HL-60 (cell line): ENCODE data around the gene MYO3B.

Experiments
- DNase-seq, 2 experiments: peaks; one replicate each; pipeline ENCODE4 v3.0.0-alpha.2; 2010 to 2020; ENCODE audit warnings: low read depth in 1 of 2, low spot score in 1 of 2
- H3K27ac ChIP-seq: fragments of 250-450 bp; sonication (Bioruptor Pico); replicated peaks from 2 replicates; pipeline ENCODE4 v1.5.1; 2020; ENCODE audit warnings: mild to moderate bottlenecking, moderate library complexity
- H3K27me3 ChIP-seq: fragments of 250-450 bp; sonication (Bioruptor Pico); 2 replicates; pipeline ENCODE4 v1.5.1; 2021; ENCODE audit warnings: mild to moderate bottlenecking, moderate library complexity; ENCODE audit not compliant: insufficient read depth, poor library complexity, severe bottlenecking
- H3K4me3 ChIP-seq: replicated peaks from 2 replicates; pipeline ENCODE4 v1.5.1; 2011; ENCODE audit warnings: mild to moderate bottlenecking, control low read depth, low read length; ENCODE audit not compliant: insufficient read depth
- CTCF ChIP-seq: IDR thresholded peaks from one replicate; pipeline ENCODE4 v1.5.1; 2011; ENCODE audit warnings: low read length, control low read depth, inconsistent platforms; ENCODE audit not compliant: insufficient read depth
- GABPA ChIP-seq: IDR thresholded peaks from 2 replicates; pipeline ENCODE4 v1.6.1; 2012; ENCODE audit warnings: low read depth
- POLR2AphosphoS5 ChIP-seq: IDR thresholded peaks from 2 replicates; pipeline ENCODE4 v1.6.1; 2012; ENCODE audit warnings: low read depth
- REST ChIP-seq: IDR thresholded peaks from 2 replicates; pipeline ENCODE4 v1.6.1; 2012; ENCODE audit warnings: low read depth; ENCODE audit not compliant: insufficient replicate concordance
- SPI1 ChIP-seq: IDR thresholded peaks from 2 replicates; pipeline ENCODE4 v1.6.1; 2012; ENCODE audit warnings: low read depth, mild to moderate bottlenecking, borderline replicate concordance

Gene MYO3B

GRCh38 chr2:170244555-170244954 lies 66.6 kb downstream of the MYO3B start:
- Histone ChIP-seq H3K27me3 (peaks cover 10% of the 10 kb centered on the region), H3K4me3 (no peak overlapping the region), H3K27ac (no peak overlapping the region)
- no peak for DNase-seq
- TF ChIP-seq CTCF: no peak
- TF ChIP-seq SPI1: no peak
- no peak for TF ChIP-seq GABPA

GRCh38 chr2:170245312-170245711 lies 67.4 kb downstream of the MYO3B start:
- DNase-seq: no peak
- Histone ChIP-seq H3K27me3 (peaks cover 5% of the 10 kb centered on the region), H3K27ac (no peak overlapping the region), H3K4me3 (no peak overlapping the region)
- TF ChIP-seq REST: no peak
- TF ChIP-seq POLR2AphosphoS5: no peak
- no peak for TF ChIP-seq SPI1
- TF ChIP-seq GABPA: no peak
- TF ChIP-seq CTCF: no peak

- TF ChIP-seq POLR2AphosphoS5 (no peak), SPI1 (no peak), GABPA (no peak), REST (no peak), CTCF (no peak)
- Histone ChIP-seq H3K27me3 (no peaks in the 10 kb centered on the region), H3K4me3 (no peak overlapping the region), H3K27ac (no peak overlapping the region)
- no peak for DNase-seq
Measured at GRCh38 chr2:170247333-170247732, 69.4 kb downstream of the MYO3B start.

GRCh38 chr2:170247882-170248393 lies 70.0 kb downstream of the MYO3B start:
- Histone ChIP-seq H3K27me3 (no peaks in the 10 kb centered on the region), H3K27ac (no peak overlapping the region), H3K4me3 (no peak overlapping the region)
- TF ChIP-seq CTCF (no peak), REST (no peak), GABPA (no peak), SPI1 (no peak), POLR2AphosphoS5 (no peak)
- no peak for DNase-seq
